ENCODE data around the gene MYBPC3. TPM values are rescaled to one million over a fixed set of nuclear protein-coding genes. Genes with fewer than 3 reads are reported as not detected.

The MYBPC3 gene
- total and polyA plus RNA-seq, 2 donors (not counting 1 experiment from before 2014, with no cell fraction given), result not detected

- Histone ChIP-seq H4K20me1 (ENCODE audit: control insufficient read depth, extremely low read depth, insufficient read depth, low read length) (no peaks in the 10 kb centered on the region), H3K4me2 (ENCODE audit: extremely low read depth, insufficient read depth, low read length) (no peak overlapping the region), H3K27me3 (ENCODE audit: control insufficient read depth, insufficient read depth, low read length) (no peaks in the 10 kb centered on the region), H3K36me3 (ENCODE audit: control insufficient read depth, insufficient read depth, low read length) (no peaks in the 10 kb centered on the region), H3K4me3 (replicated peaks in 1 of 4; ENCODE audit: control extremely low read depth in 1 of 4, insufficient read depth in 1 of 4, low read depth in 3 of 4, low read length in 4 of 4) (no peak overlapping the region), H3K9me3 (ENCODE audit: control insufficient read depth, insufficient read depth, low read depth, low read length) (no peaks in the 10 kb centered on the region), H2AFZ (ENCODE audit: low read length) (no peak overlapping the region), H3K9ac (ENCODE audit: insufficient read depth, low read length) (no peak overlapping the region), H3K27ac (ENCODE audit: insufficient read depth, low read length) (no peak overlapping the region), H3K79me2 (ENCODE audit: control insufficient read depth, insufficient read depth, low read length) (no peaks in the 10 kb centered on the region), H3K4me1 (ENCODE audit: control insufficient read depth, extremely low read depth, insufficient read depth, low read length) (no peaks in the 10 kb centered on the region)
- no peak for TF ChIP-seq EZH2 (IDR thresholded peaks at IDR 0.05; ENCODE audit: low read length, missing control alignments)
- no peak for TF ChIP-seq CTCF (conservative IDR thresholded peaks at IDR 0.05 in 1 of 2, IDR thresholded peaks at IDR 0.05 in 1 of 2; ENCODE audit: low read depth in 1 of 2, low read length in 2 of 2)
- no peak for DNase-seq (ENCODE audit: low read depth in 2 of 2)
Measured at GRCh38 chr11:47359162-47359561, 6.7 kb upstream of the MYBPC3 start.

DNA sequence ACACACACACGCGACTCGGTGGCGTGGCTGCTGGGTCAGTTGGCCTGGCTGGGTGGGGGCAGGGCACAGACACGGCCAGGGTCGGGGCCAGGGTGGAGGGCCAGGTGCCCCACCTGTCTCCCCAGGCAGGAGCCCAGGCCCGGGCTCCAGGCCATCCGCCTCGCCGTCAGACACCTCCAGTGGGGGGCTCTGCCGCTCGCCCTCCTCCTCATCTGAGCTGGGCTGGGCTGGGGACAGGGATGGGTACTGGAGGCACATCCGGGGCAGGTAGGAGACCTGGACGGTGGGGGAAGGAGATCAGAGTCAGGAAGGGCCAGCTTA is 6.2 kb upstream of the MYBPC3 start:
- H3K4me1 ChIP-seq (ENCODE audit: control insufficient read depth, extremely low read depth, insufficient read depth, low read length), result no peaks in the 10 kb centered on the region
- H2AFZ ChIP-seq (ENCODE audit: low read length), result no peak overlapping the region

DNA sequence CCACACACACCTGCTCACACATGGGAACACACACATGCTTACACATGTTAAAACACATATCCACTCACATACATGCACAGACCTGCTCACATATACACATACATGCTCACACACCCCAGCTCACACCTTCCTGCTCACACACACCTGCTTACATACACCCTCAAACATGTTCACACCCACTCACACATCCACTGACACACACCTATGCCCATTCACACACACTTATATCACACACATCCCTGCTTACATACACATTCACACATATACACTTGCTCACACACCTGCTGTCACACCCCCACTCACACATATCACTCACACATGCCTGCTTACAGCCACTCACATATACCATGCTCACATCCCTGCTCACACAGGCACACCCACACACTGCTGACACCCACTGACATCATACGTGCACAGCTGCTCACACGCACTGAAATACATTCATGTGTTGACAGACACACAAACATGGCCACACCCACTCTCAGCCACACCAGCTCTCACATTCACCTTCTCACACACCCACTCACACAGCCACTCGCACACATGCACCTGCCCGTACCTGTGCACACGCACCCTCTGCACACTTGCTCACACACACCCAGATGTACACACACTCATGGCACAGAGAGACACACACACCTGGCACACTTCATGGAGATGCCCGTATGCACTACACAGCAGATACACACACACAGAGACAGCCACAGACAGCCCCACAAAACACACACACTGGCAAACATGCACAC is 5.7 kb upstream of the MYBPC3 start:
- no peak overlapping the region for H3K4me3 ChIP-seq (replicated peaks in 1 of 4; ENCODE audit: control extremely low read depth in 1 of 4, insufficient read depth in 1 of 4, low read depth in 3 of 4, low read length in 4 of 4)
- no peaks in the 10 kb centered on the region for H3K36me3 ChIP-seq (ENCODE audit: control insufficient read depth, insufficient read depth, low read length)
- H4K20me1 ChIP-seq (ENCODE audit: control insufficient read depth, extremely low read depth, insufficient read depth, low read length), result no peaks in the 10 kb centered on the region
- no peaks in the 10 kb centered on the region for H3K79me2 ChIP-seq (ENCODE audit: control insufficient read depth, insufficient read depth, low read length)
- no peak overlapping the region for H3K9ac ChIP-seq (ENCODE audit: insufficient read depth, low read length)
- no peaks in the 10 kb centered on the region for H3K9me3 ChIP-seq (ENCODE audit: control insufficient read depth, insufficient read depth, low read depth, low read length)
- H3K4me1 ChIP-seq (ENCODE audit: control insufficient read depth, extremely low read depth, insufficient read depth, low read length), result no peaks in the 10 kb centered on the region
- H3K27me3 ChIP-seq (ENCODE audit: control insufficient read depth, insufficient read depth, low read length), result no peaks in the 10 kb centered on the region
- H3K27ac ChIP-seq (ENCODE audit: insufficient read depth, low read length), result no peak overlapping the region
- TF ChIP-seq CTCF (conservative IDR thresholded peaks at IDR 0.05 in 1 of 2, IDR thresholded peaks at IDR 0.05 in 1 of 2; ENCODE audit: low read depth in 1 of 2, low read length in 2 of 2) (no peak), EZH2 (IDR thresholded peaks at IDR 0.05; ENCODE audit: low read length, missing control alignments) (no peak)
- no peak overlapping the region for H3K4me2 ChIP-seq (ENCODE audit: extremely low read depth, insufficient read depth, low read length)
- DNase-seq (ENCODE audit: low read depth in 2 of 2), result no peak
- H2AFZ ChIP-seq (ENCODE audit: low read length), result no peak overlapping the region

More for the DNA sequence above, 6.2 kb upstream of the MYBPC3 start:
- H3K9me3 ChIP-seq (ENCODE audit: control insufficient read depth, insufficient read depth, low read depth, low read length), result no peaks in the 10 kb centered on the region
- no peaks in the 10 kb centered on the region for H3K36me3 ChIP-seq (ENCODE audit: control insufficient read depth, insufficient read depth, low read length)
- H3K27me3 ChIP-seq (ENCODE audit: control insufficient read depth, insufficient read depth, low read length), result no peaks in the 10 kb centered on the region
- no peak overlapping the region for H3K27ac ChIP-seq (ENCODE audit: insufficient read depth, low read length)
- no peaks in the 10 kb centered on the region for H3K79me2 ChIP-seq (ENCODE audit: control insufficient read depth, insufficient read depth, low read length)
- H3K9ac ChIP-seq (ENCODE audit: insufficient read depth, low read length), result no peak overlapping the region
- TF ChIP-seq EZH2 (IDR thresholded peaks at IDR 0.05; ENCODE audit: low read length, missing control alignments) (no peak), CTCF (conservative IDR thresholded peaks at IDR 0.05 in 1 of 2, IDR thresholded peaks at IDR 0.05 in 1 of 2; ENCODE audit: low read depth in 1 of 2, low read length in 2 of 2) (no peak)
- H4K20me1 ChIP-seq (ENCODE audit: control insufficient read depth, extremely low read depth, insufficient read depth, low read length), result no peaks in the 10 kb centered on the region
- no peak for DNase-seq (ENCODE audit: low read depth in 2 of 2)
- no peak overlapping the region for H3K4me2 ChIP-seq (ENCODE audit: extremely low read depth, insufficient read depth, low read length)
- H3K4me3 ChIP-seq (replicated peaks in 1 of 4; ENCODE audit: control extremely low read depth in 1 of 4, insufficient read depth in 1 of 4, low read depth in 3 of 4, low read length in 4 of 4), result no peak overlapping the region
